ENCODE results near the gene PIP4K2B.

Gene PIP4K2B

DNA sequence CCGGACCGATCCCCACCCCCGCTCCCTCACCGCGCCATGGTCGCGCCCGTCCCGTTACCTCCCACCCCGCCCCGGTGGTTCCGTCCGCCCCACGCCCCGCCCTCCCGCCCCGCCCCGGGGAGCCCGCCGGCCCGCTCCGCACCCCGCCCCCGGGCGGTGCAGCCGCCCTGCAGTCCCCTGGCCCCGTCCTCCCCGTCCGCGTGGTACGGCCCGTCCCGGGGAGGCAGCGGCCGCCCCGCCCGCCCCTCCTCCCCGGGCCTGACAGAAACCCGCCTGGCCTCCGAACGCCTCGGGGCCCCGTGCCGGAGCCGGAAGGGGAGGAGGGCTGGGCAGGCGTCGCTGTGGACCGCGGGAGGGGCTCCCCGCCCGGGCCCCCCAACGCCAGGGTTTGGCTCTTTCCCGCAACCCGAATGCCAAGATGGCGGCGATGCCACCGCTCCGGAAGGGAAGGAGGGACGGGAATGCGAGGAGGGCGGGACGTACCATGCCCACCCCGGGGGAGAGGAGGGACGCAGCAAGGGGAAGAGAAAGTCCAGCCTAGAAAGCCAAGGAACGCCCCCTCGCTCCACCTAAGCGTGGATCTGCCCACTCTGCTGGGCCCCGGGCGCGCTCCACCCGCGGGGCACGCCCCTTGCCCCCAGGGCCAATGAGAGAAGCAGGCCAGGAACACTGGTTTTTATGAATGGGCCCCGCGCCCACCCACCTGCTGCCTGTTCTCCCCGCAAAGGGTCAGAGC is at the start of gene PIP4K2B:
TSS of gene PIP4K2B (minus strand) at position 56 of the 736 bp plus-strand sequence. CDS start 132 bp downstream, outside the sequence.
- peak within 1 kb of the TSS; percentile 88 to 93 (median 91) for H3K9ac ChIP-seq (ENCODE audit: low read length in 5 of 5)
- no peaks in the 10 kb centered on the region for H3K27me3 ChIP-seq (ENCODE audit: control insufficient read depth in 5 of 5, insufficient read depth in 4 of 5, low read length in 5 of 5)
- H3K36me3 ChIP-seq (ENCODE audit: control insufficient read depth in 5 of 5, insufficient read depth in 5 of 5, low read length in 5 of 5): peaks cover 14 to 34% (median 31%) of the 10 kb centered on the region in 5 donors
- H3K4me3 ChIP-seq (ENCODE audit: low read depth in 1 of 5, low read length in 5 of 5): peak within 1 kb of the TSS; percentile 73 to 96 (median 90)
- peaks cover 15 to 37% (median 36%) of the 10 kb centered on the region in 5 donors for H3K4me1 ChIP-seq (ENCODE audit: control insufficient read depth in 5 of 5, insufficient read depth in 5 of 5, low read length in 5 of 5)
- no peaks in the 10 kb centered on the region for H3K9me3 ChIP-seq (ENCODE audit: control insufficient read depth in 5 of 5, low read length in 5 of 5)
- H3K27ac ChIP-seq (ENCODE audit: low read depth, low read length): peak within 1 kb of the TSS; percentile 93

- H3K27me3 ChIP-seq (ENCODE audit: control insufficient read depth in 5 of 5, insufficient read depth in 4 of 5, low read length in 5 of 5): no peaks in the 10 kb centered on the region
- H3K36me3 ChIP-seq (ENCODE audit: control insufficient read depth in 5 of 5, insufficient read depth in 5 of 5, low read length in 5 of 5): peaks cover 18 to 55% (median 50%) of the 10 kb centered on the region in 5 donors
- peaks cover 6 to 31% (median 28%) of the 10 kb centered on the region in 5 donors for H3K4me1 ChIP-seq (ENCODE audit: control insufficient read depth in 5 of 5, insufficient read depth in 5 of 5, low read length in 5 of 5)
- H3K9ac ChIP-seq (ENCODE audit: low read length in 5 of 5): no peak overlapping the region
- H3K9me3 ChIP-seq (ENCODE audit: control insufficient read depth in 5 of 5, low read length in 5 of 5): no peaks in the 10 kb centered on the region
- H3K4me3 ChIP-seq (ENCODE audit: low read depth in 1 of 5, low read length in 5 of 5): no peak overlapping the region
- H3K27ac ChIP-seq (ENCODE audit: low read depth, low read length): no peak overlapping the region
Measured at GRCh38 chr17:38848557-38848891, 49.2 kb upstream of the PIP4K2B start.

DNA sequence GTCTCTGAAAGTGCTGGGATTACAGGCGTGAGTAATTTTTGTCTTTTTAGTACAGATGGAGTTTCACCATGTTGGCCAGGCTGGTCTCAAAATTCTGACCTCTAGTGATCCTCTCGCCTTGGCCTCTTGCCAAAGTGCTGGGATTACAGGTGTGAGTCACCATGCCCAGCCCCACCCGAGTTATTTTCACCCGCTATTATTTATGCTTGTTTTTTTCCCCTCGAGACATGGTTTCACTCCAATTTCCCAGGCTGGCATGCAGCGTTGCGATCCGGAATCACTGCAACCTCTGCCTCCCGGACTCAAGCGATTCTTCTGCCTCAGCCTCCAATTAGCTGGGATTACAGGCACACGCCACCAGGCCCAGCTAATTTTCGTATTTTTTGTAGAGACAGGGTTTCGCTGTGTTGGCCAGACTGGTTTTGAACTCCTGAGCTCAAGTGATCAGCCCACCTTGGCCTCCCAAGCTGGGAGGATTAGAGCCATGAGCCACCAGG is 45.0 kb upstream of the PIP4K2B start:
- no peak overlapping the region for H3K27ac ChIP-seq (ENCODE audit: low read depth, low read length)
- H3K4me1 ChIP-seq (ENCODE audit: control insufficient read depth in 5 of 5, insufficient read depth in 5 of 5, low read length in 5 of 5): no peaks in the 10 kb centered on the region
- no peak overlapping the region for H3K9ac ChIP-seq (ENCODE audit: low read length in 5 of 5)
- peaks cover 8 to 25% (median 21%) of the 10 kb centered on the region in 5 donors for H3K36me3 ChIP-seq (ENCODE audit: control insufficient read depth in 5 of 5, insufficient read depth in 5 of 5, low read length in 5 of 5)
- no peaks in the 10 kb centered on the region for H3K9me3 ChIP-seq (ENCODE audit: control insufficient read depth in 5 of 5, low read length in 5 of 5)
- H3K4me3 ChIP-seq (ENCODE audit: low read depth in 1 of 5, low read length in 5 of 5): no peak overlapping the region
- H3K27me3 ChIP-seq (ENCODE audit: control insufficient read depth in 5 of 5, insufficient read depth in 4 of 5, low read length in 5 of 5): no peaks in the 10 kb centered on the region

DNA sequence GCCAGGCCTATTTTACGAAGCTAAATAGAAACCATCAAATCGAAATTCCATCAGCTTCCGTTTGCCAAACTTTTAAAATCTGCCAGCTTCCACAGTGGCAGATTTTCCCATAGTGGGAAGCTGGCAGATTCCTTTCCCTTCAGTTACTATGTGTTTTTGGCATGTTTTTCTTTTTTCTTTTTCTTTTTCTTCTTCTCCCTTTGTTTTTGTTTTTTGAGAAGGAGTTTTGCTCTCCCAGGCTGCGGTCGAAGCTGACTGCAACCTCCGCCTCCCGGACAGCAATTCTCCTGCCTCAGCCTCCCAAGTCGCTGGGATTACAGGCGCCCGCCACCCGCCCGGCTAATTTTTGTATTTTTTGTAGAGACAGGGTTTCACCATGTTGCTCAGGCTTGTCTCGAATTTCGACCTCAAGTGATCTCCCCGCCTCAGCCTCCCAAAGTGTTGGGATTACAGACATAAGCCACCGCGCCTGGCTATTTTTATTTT is 26.4 kb upstream of the PIP4K2B start:
- peaks cover 0 to 7% (median 6%) of the 10 kb centered on the region in 5 donors for H3K36me3 ChIP-seq (ENCODE audit: control insufficient read depth in 5 of 5, insufficient read depth in 5 of 5, low read length in 5 of 5)
- H3K27me3 ChIP-seq (ENCODE audit: control insufficient read depth in 5 of 5, insufficient read depth in 4 of 5, low read length in 5 of 5): no peaks in the 10 kb centered on the region
- peak overlapping the region; percentile 100 for H3K27ac ChIP-seq (ENCODE audit: low read depth, low read length)
- no peaks in the 10 kb centered on the region for H3K9me3 ChIP-seq (ENCODE audit: control insufficient read depth in 5 of 5, low read length in 5 of 5)
- H3K4me3 ChIP-seq (ENCODE audit: low read depth in 1 of 5, low read length in 5 of 5): peak overlapping the region; percentile 96 to 100 (median 99)
- peak overlapping the region; percentile 87 to 97 (median 94) for H3K9ac ChIP-seq (ENCODE audit: low read length in 5 of 5)
- peaks cover 4 to 27% (median 25%) of the 10 kb centered on the region in 5 donors for H3K4me1 ChIP-seq (ENCODE audit: control insufficient read depth in 5 of 5, insufficient read depth in 5 of 5, low read length in 5 of 5)

DNA sequence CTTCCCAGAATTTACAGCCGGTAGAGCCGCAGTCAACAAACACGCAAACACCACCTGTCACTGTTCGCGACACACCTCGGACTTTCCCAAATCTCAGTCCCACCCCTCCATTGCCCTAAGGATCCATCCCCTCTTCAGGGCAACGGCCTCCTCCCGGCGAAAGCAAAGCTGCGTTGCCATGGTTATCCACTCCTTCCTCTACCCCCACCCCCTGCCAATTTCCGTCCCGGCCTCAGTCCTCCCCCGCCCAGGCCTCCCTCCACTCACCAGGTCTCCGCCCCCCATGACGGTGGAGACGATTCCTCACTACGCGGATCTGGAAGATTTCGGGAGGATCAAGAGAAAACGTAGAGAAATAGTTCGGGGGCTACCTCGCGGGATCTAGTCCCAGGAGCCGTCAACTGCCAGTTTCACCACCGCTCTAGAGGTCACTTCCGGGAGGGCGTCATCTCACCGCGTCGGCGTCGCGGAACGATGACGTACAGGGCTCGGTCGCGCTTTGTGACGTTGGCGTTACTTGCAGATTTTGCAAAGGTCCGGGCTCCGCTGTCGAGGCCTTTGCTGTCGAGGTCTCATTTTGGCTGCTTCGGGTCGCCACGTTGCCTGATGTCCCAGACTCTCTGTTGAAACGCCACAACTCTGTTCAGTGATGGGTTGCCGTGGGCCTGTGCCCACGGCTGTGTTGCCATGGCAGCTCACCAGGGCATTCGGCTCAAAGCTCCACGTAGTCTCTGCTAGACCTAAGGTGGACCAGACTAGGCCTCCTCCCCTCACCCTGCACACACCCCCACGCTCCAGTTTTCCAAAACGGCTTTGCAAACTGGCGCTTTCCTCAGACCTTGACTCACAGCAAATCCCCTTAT is 25.8 kb upstream of the PIP4K2B start, which contains the start of gene CWC25:
TSS of gene CWC25 (minus strand) at position 423 of the 863 bp plus-strand sequence. CDS start at position 285, 138 bp downstream.
- H3K27me3 ChIP-seq (ENCODE audit: control insufficient read depth in 5 of 5, insufficient read depth in 4 of 5, low read length in 5 of 5): no peaks in the 10 kb centered on the region
- H3K4me1 ChIP-seq (ENCODE audit: control insufficient read depth in 5 of 5, insufficient read depth in 5 of 5, low read length in 5 of 5): peaks cover 4 to 27% (median 25%) of the 10 kb centered on the region in 5 donors
- H3K27ac ChIP-seq (ENCODE audit: low read depth, low read length): peak within 1 kb of the TSS; percentile 100

GRCh38 chr17:38815576-38816193 is 16.3 kb upstream of the PIP4K2B start:
- H3K9me3 ChIP-seq (ENCODE audit: control insufficient read depth in 5 of 5, low read length in 5 of 5): no peaks in the 10 kb centered on the region
- H3K27ac ChIP-seq (ENCODE audit: low read depth, low read length): no peak overlapping the region
- no peak overlapping the region for H3K4me3 ChIP-seq (ENCODE audit: low read depth in 1 of 5, low read length in 5 of 5)
- H3K9ac ChIP-seq (ENCODE audit: low read length in 5 of 5): no peak overlapping the region
- H3K4me1 ChIP-seq (ENCODE audit: control insufficient read depth in 5 of 5, insufficient read depth in 5 of 5, low read length in 5 of 5): peaks cover 0 to 6% (median 0%) of the 10 kb centered on the region in 5 donors
- H3K36me3 ChIP-seq (ENCODE audit: control insufficient read depth in 5 of 5, insufficient read depth in 5 of 5, low read length in 5 of 5): peaks cover 2 to 79% (median 45%) of the 10 kb centered on the region in 5 donors
- no peaks in the 10 kb centered on the region for H3K27me3 ChIP-seq (ENCODE audit: control insufficient read depth in 5 of 5, insufficient read depth in 4 of 5, low read length in 5 of 5)

More for the DNA sequence above, 25.8 kb upstream of the PIP4K2B start, which contains the start of gene CWC25:
- Histone ChIP-seq H3K9ac (ENCODE audit: low read length in 5 of 5) (peak within 1 kb of the TSS; percentile 87 to 97 (median 94)), H3K4me3 (ENCODE audit: low read depth in 1 of 5, low read length in 5 of 5) (peak within 1 kb of the TSS; percentile 96 to 100 (median 99)), H3K9me3 (ENCODE audit: control insufficient read depth in 5 of 5, low read length in 5 of 5) (no peaks in the 10 kb centered on the region), H3K36me3 (ENCODE audit: control insufficient read depth in 5 of 5, insufficient read depth in 5 of 5, low read length in 5 of 5) (peaks cover 1 to 14% (median 13%) of the 10 kb centered on the region in 5 donors)

- Histone ChIP-seq H3K9me3 (ENCODE audit: control insufficient read depth in 5 of 5, low read length in 5 of 5) (no peaks in the 10 kb centered on the region), H3K4me1 (ENCODE audit: control insufficient read depth in 5 of 5, insufficient read depth in 5 of 5, low read length in 5 of 5) (peaks cover 0 to 6% (median 0%) of the 10 kb centered on the region in 5 donors), H3K9ac (ENCODE audit: low read length in 5 of 5) (no peak overlapping the region), H3K36me3 (ENCODE audit: control insufficient read depth in 5 of 5, insufficient read depth in 5 of 5, low read length in 5 of 5) (peaks cover 7 to 93% (median 62%) of the 10 kb centered on the region in 5 donors), H3K27me3 (ENCODE audit: control insufficient read depth in 5 of 5, insufficient read depth in 4 of 5, low read length in 5 of 5) (no peaks in the 10 kb centered on the region), H3K27ac (ENCODE audit: low read depth, low read length) (no peak overlapping the region), H3K4me3 (ENCODE audit: low read depth in 1 of 5, low read length in 5 of 5) (no peak overlapping the region)
Measured at GRCh38 chr17:38809828-38810227, 10.5 kb upstream of the PIP4K2B start.

GRCh38 chr17:38800237-38800760 is 943 bp upstream of the PIP4K2B start:
- H3K4me1 ChIP-seq (ENCODE audit: control insufficient read depth in 5 of 5, insufficient read depth in 5 of 5, low read length in 5 of 5): peaks cover 15 to 37% (median 36%) of the 10 kb centered on the region in 5 donors
- peak overlapping the region in 4 of 5 donors; percentile 66 to 96 (median 82) for H3K4me3 ChIP-seq (ENCODE audit: low read depth in 1 of 5, low read length in 5 of 5)
- H3K36me3 ChIP-seq (ENCODE audit: control insufficient read depth in 5 of 5, insufficient read depth in 5 of 5, low read length in 5 of 5): peaks cover 14 to 38% (median 34%) of the 10 kb centered on the region in 5 donors
- peak overlapping the region; percentile 93 for H3K27ac ChIP-seq (ENCODE audit: low read depth, low read length)
- no peaks in the 10 kb centered on the region for H3K27me3 ChIP-seq (ENCODE audit: control insufficient read depth in 5 of 5, insufficient read depth in 4 of 5, low read length in 5 of 5)
- peak overlapping the region; percentile 2 to 93 (median 88) for H3K9ac ChIP-seq (ENCODE audit: low read length in 5 of 5)
- H3K9me3 ChIP-seq (ENCODE audit: control insufficient read depth in 5 of 5, low read length in 5 of 5): no peaks in the 10 kb centered on the region

Data from subcutaneous abdominal adipose tissue (tissue), 5 donors.